SK-N-SH (cell line): ENCODE data around the gene DND1. TPM values are rescaled to one million over a fixed set of nuclear protein-coding genes. Genes with fewer than 3 reads are reported as not detected.

ENCODE experiments used
- CTCF ChIA-PET: fragments of 300-600, 350-600 bp; formaldehyde crosslinking; extraction: SDS; loops from one replicate; lab custom pipeline; 2021; lab: Yijun Ruan, JAX
- POLR2A ChIA-PET: fragments of 350-600 bp; sonication (Branson Sonifier 250); formaldehyde crosslinking; extraction: SDS; loops from one replicate; lab custom pipeline; 2020; ENCODE audit warnings: antibody characterized with exemption, inconsistent platforms; lab: Yijun Ruan, JAX
- DNase-seq: peaks from one replicate; pipeline ENCODE4 v3.0.0; 2012
- H2AFZ ChIP-seq: fragments of 200-600 bp; sonication (generic); 2 replicates; pipeline ENCODE4 v1.8.1; 2016; ENCODE audit warnings: antibody characterized with exemption, mild to moderate bottlenecking, low read depth
- H3F3A ChIP-seq: fragments of 200-600 bp; sonication (generic); replicated peaks from 2 replicates; pipeline ENCODE3; 2016; ENCODE audit warnings: antibody characterized with exemption, mild to moderate bottlenecking; ENCODE audit not compliant: insufficient read depth
- H3K27ac ChIP-seq, 2 experiments: fragments of 200-500 bp in 1 of 2; fragments of 200-600 bp in 1 of 2; sonication (Bioruptor generic) in 1 of 2; sonication (generic), shearing (Covaris generic) in 1 of 2; 2 replicates each; pipeline versions ENCODE4 v1.5.1 to v1.6.1; 2014 to 2016; ENCODE audit warnings: low read depth in 2 of 2, inconsistent platforms in 1 of 2, low read length in 1 of 2, mild to moderate bottlenecking in 1 of 2, mixed read lengths in 1 of 2
- H3K27me3 ChIP-seq: fragments of 200-600 bp; sonication (generic), shearing (Covaris generic); 2 replicates; pipeline ENCODE4 v1.6.1; 2016; ENCODE audit warnings: mixed run types; ENCODE audit not compliant: insufficient read depth
- H3K36me3 ChIP-seq, 2 experiments: fragments of 200-500 bp in 1 of 2; fragments of 200-600 bp in 1 of 2; sonication (Bioruptor generic) in 1 of 2; sonication (generic) in 1 of 2; replicated peaks in 1 of 2; 2 replicates each; pipeline versions ENCODE3 to v1.5.1; 2014 to 2016; ENCODE audit warnings: low read length in 1 of 2, mild to moderate bottlenecking in 1 of 2; ENCODE audit not compliant: insufficient read depth in 2 of 2, control insufficient read depth in 1 of 2
- H3K4me1 ChIP-seq, 2 experiments: fragments of 200-500 bp in 1 of 2; fragments of 200-600 bp in 1 of 2; sonication (Bioruptor generic) in 1 of 2; sonication (generic), shearing (Covaris generic) in 1 of 2; 2 replicates each; pipeline versions ENCODE4 v1.5.1 to v1.6.1; 2014 to 2016; ENCODE audit warnings: low read depth in 1 of 2, low read length in 1 of 2, mixed run types in 1 of 2; ENCODE audit not compliant: insufficient read depth in 2 of 2, control insufficient read depth in 1 of 2
- H3K4me2 ChIP-seq: fragments of 200-600 bp; sonication (generic), shearing (Covaris generic); 2 replicates; pipeline ENCODE4 v1.6.1; 2017; ENCODE audit warnings: mixed run types
- H3K4me3 ChIP-seq, 2 experiments: fragments of 200-500 bp in 1 of 2; fragments of 200-600 bp in 1 of 2; sonication (Bioruptor generic) in 1 of 2; sonication (generic), shearing (Covaris generic) in 1 of 2; 2 replicates each; pipeline versions ENCODE4 v1.5.1 to v1.8.1; 2014 to 2016; ENCODE audit warnings: low read depth in 2 of 2, inconsistent platforms in 1 of 2, low read length in 1 of 2, mild to moderate bottlenecking in 1 of 2, mixed read lengths in 1 of 2, moderate library complexity in 1 of 2
- H3K79me2 ChIP-seq: fragments of 200-600 bp; sonication (generic); 2 replicates; pipeline ENCODE4 v1.8.1; 2017; ENCODE audit warnings: mild to moderate bottlenecking; ENCODE audit not compliant: insufficient read depth
- H3K9ac ChIP-seq: fragments of 200-600 bp; sonication (generic); 2 replicates; pipeline ENCODE4 v1.6.1; 2017; ENCODE audit warnings: mixed run types
- H3K9me2 ChIP-seq: fragments of 200-600 bp; sonication (generic); 2 replicates; pipeline ENCODE4 v1.6.1; 2017; ENCODE audit warnings: mixed run types
- H3K9me3 ChIP-seq: fragments of 200-600 bp; sonication (generic); 2 replicates; pipeline ENCODE4 v1.6.1; 2017; ENCODE audit warnings: mixed run types, mild to moderate bottlenecking, moderate library complexity
- H4K20me1 ChIP-seq: fragments of 200-600 bp; sonication (generic); 2 replicates; pipeline ENCODE4 v1.6.1; 2017; ENCODE audit warnings: mild to moderate bottlenecking, mixed run types; ENCODE audit not compliant: insufficient read depth
- CTCF ChIP-seq: fragments of 200-600 bp; sonication (generic); IDR thresholded peaks from 2 replicates; pipeline ENCODE4 v1.6.1; 2017; ENCODE audit warnings: antibody characterized with exemption, mild to moderate bottlenecking, moderate library complexity
- EP300 ChIP-seq, 2 experiments: IDR thresholded peaks; 2 replicates each; pipeline versions ENCODE4 v1.4.0 to v1.6.1; 2012; ENCODE audit warnings: borderline replicate concordance in 1 of 2, low read depth in 1 of 2, low read length in 1 of 2
- FOSL2 ChIP-seq: IDR thresholded peaks from 2 replicates; pipeline ENCODE4 v1.4.0; 2012; ENCODE audit warnings: low read depth, mild to moderate bottlenecking, moderate library complexity, borderline replicate concordance
- FOXJ3 ChIP-seq: sonication (generic); formaldehyde crosslinking; IDR thresholded peaks from 2 replicates; pipeline ENCODE4 v1.5.1; 2020; ENCODE audit warnings: mild to moderate bottlenecking, missing genetic modification reagents
- FOXM1 ChIP-seq: IDR thresholded peaks from 2 replicates; pipeline ENCODE4 v1.4.0; 2012; ENCODE audit warnings: low read depth, mild to moderate bottlenecking
- GABPA ChIP-seq: IDR thresholded peaks from 2 replicates; pipeline ENCODE4 v1.4.0; 2012; ENCODE audit warnings: low read depth, mild to moderate bottlenecking
- GATA2 ChIP-seq: sonication (generic); formaldehyde crosslinking; IDR thresholded peaks from 2 replicates; pipeline ENCODE4 v1.5.0; 2020; ENCODE audit warnings: mild to moderate bottlenecking, missing genetic modification reagents
- MEF2A ChIP-seq: IDR thresholded peaks from 2 replicates; pipeline ENCODE4 v1.4.0; 2012; ENCODE audit warnings: low read depth, borderline replicate concordance
- MXI1 ChIP-seq: IDR thresholded peaks from 2 replicates; pipeline ENCODE4 v1.6.1; 2012; ENCODE audit warnings: mild to moderate bottlenecking, low read depth, low read length, improper control_type of control experiment
- RAD21 ChIP-seq: IDR thresholded peaks from 2 replicates; pipeline ENCODE4 v1.6.1; 2012; ENCODE audit warnings: mild to moderate bottlenecking, low read length
- RCOR1 ChIP-seq: fragments of 150-350 bp; IDR thresholded peaks from 2 replicates; pipeline ENCODE4 v1.6.1; 2017; ENCODE audit warnings: antibody characterized with exemption, low read length
- RFX5 ChIP-seq: IDR thresholded peaks from 2 replicates; pipeline ENCODE4 v1.6.1; 2012; ENCODE audit warnings: mild to moderate bottlenecking, improper control_type of control experiment, low read length
- TAF1 ChIP-seq: IDR thresholded peaks from 2 replicates; pipeline ENCODE4 v1.6.1; 2012; ENCODE audit warnings: low read depth, mild to moderate bottlenecking, low read length, moderate library complexity, borderline replicate concordance
- TCF12 ChIP-seq: IDR thresholded peaks from 2 replicates; pipeline ENCODE4 v1.4.0; 2012
- TEAD4 ChIP-seq: IDR thresholded peaks from 2 replicates; pipeline ENCODE4 v1.4.0; 2012; ENCODE audit warnings: mild to moderate bottlenecking, borderline replicate concordance; ENCODE audit not compliant: insufficient read depth
- WGBS: methylation state at CpG from one replicate; pipeline ENCODE4 v1.1.6; 2017; ENCODE audit warnings: low lambda C conversion rate; 5-methylcytosine and 5-hydroxymethylcytosine counted together
- polyA plus RNA-seq, 3 experiments: library from polyadenylated mRNA; depleted of rRNA; stranded (reverse); fragments of >200 nt; gene quantifications; 2 replicates each; pipeline ENCODE4 v1.2.3, GENCODE V29; 2012

Gene DND1
- polyA plus RNA-seq, 1 of the 3 experiments (the other 2 are of a cell fraction), result 1.2 TPM

GRCh38 chr5:140642718-140643117 lies 30.7 kb downstream of the DND1 start:
- POLR2A ChIA-PET, result interaction anchor here (0.6 to 1.3 kb wide), 2 partner anchors 16 to 48 kb away, joined by 4 read pairs; partner anchors contain the start of genes HARS1 and HARS2
- Histone ChIP-seq H3F3A (peaks cover 5% of the 10 kb centered on the region), H3K79me2 (peaks cover 49% of the 10 kb centered on the region), H3K36me3 (peaks cover 23 to 28% of the 10 kb centered on the region in 2 experiments), H3K4me3 (no peak overlapping the region), H3K9me2 (no peaks in the 10 kb centered on the region), H3K9me3 (no peaks in the 10 kb centered on the region), H3K9ac (no peak overlapping the region), H3K4me1 (peaks cover 5 to 14% of the 10 kb centered on the region in 2 experiments; a peak in 3 of 4 replicates), H3K4me2 (no peak overlapping the region), H3K27ac (no peak overlapping the region), H3K27me3 (no peaks in the 10 kb centered on the region), H2AFZ (no peak overlapping the region), H4K20me1 (no peaks in the 10 kb centered on the region)
- TF ChIP-seq FOXJ3 (no peak), TCF12 (no peak), FOXM1 (no peak), GATA2 (CRISPR knock-in tag) (no peak), MEF2A (no peak), GABPA (no peak), TEAD4 (no peak), MXI1 (no peak), EP300 (IDR thresholded peaks at IDR 0.05; ENCODE audit: borderline replicate concordance in 1 of 2, low read depth in 1 of 2, low read length in 1 of 2) (no peak)
- CTCF ChIA-PET, result interaction anchor here (0.6 to 1.7 kb wide), 3 partner anchors 44 to 270 kb away, joined by 3 to 5 read pairs (median 3); no protein-coding TSS in a partner anchor
- 90% methylated on average over 2 of the region's 3 CpGs for WGBS
- DNase-seq, result no peak

GRCh38 chr5:140641716-140642115 lies 31.7 kb downstream of the DND1 start:
- CTCF ChIA-PET, result interaction anchor here (1.7 kb wide), 1 partner anchor 269 kb away, joined by 5 read pairs; no protein-coding TSS in a partner anchor
- Histone ChIP-seq H3K4me1 (peaks cover 5 to 13% of the 10 kb centered on the region in 2 experiments; a peak in 3 of 4 replicates), H3K79me2 (peaks cover 42% of the 10 kb centered on the region), H3K27me3 (no peaks in the 10 kb centered on the region), H3K4me3 (no peak overlapping the region), H3K27ac (no peak overlapping the region), H3F3A (peaks cover 5% of the 10 kb centered on the region), H3K9me2 (no peaks in the 10 kb centered on the region), H3K9ac (no peak overlapping the region), H3K4me2 (no peak overlapping the region), H3K9me3 (no peaks in the 10 kb centered on the region), H4K20me1 (no peaks in the 10 kb centered on the region), H3K36me3 (peaks cover 23 to 28% of the 10 kb centered on the region in 2 experiments), H2AFZ (no peak overlapping the region)
- POLR2A ChIA-PET, result interaction anchor here (1.3 kb wide), 1 partner anchor 49 kb away, joined by 4 read pairs; the partner anchor contains the start of genes HARS1 and HARS2
- no peak for TF ChIP-seq TEAD4
- TF ChIP-seq RAD21, result no peak
- no peak for TF ChIP-seq RCOR1
- TF ChIP-seq TAF1, result no peak
- no peak for TF ChIP-seq FOSL2
- TF ChIP-seq MXI1, result no peak
- TF ChIP-seq FOXM1, result no peak
- TF ChIP-seq CTCF, result no peak
- no peak for TF ChIP-seq FOXJ3
- no peak for TF ChIP-seq RFX5
- DNase-seq, result no peak
- 85% methylated on average over 6 of the region's 8 CpGs for WGBS
